ENCODE results near the gene HMX2. TPM values are rescaled to one million over a fixed set of nuclear protein-coding genes. Genes with fewer than 3 reads are reported as not detected.

HMX2 gene, protein sequence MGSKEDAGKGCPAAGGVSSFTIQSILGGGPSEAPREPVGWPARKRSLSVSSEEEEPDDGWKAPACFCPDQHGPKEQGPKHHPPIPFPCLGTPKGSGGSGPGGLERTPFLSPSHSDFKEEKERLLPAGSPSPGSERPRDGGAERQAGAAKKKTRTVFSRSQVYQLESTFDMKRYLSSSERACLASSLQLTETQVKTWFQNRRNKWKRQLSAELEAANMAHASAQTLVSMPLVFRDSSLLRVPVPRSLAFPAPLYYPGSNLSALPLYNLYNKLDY
- total RNA-seq (2014; rRNA removed) (not detected in 2 replicates), Bru-seq, nascent RNA (not detected), BruChase-seq, experiment 1, labeled RNA remaining after a 6-hour chase (percentile 15 among the genes with signal in this experiment), BruChase-seq, experiment 2, labeled RNA remaining after a 2-hour chase (not detected)
- long read RNA-seq, result 0 reads

DNA sequence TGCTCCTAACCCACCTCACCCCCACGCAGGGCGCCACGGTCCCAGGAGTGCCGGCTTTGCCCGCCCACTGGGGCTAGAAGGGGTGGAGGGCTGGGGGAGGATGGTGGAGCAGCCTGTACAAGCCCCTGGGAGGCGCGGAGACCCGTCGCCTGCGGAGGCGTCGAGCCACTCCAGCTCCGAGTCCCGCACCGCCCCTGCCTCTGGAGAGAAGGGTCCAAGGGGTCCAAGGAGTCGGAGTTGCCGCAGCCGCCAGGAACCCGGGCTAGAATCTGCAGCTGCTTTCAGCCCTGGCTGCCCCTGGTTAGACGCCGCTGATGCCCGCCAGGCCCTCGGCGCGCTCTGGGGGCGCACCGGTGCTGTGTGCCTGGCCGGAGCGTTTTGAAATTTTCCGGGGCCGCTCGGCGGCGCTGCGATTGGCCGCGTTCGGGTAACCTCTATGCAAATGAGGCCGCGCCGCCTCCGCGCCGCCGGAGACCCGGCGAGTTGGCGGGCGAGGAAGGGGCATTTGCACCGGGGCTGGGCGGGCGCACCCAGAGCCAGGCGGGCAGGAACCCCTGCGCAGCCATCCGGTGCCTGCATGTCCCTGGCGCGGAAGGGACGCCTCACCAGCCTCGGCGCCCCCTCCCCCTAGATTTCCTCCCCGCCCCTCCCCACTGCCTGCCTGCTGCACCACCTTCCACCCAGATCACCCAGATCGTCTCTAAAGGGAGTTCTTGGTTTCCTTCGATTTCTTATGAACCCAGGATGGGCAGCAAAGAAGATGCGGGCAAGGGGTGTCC, at the start of gene HMX2:
Gene HMX2, plus strand, starts transcription at position 502 of the 779 bp plus-strand sequence. Its CDS starts 243 bp downstream, at position 745.
- Histone ChIP-seq H4K20me1 (ENCODE audit: low read length) (no peaks in the 10 kb centered on the region), H2AFZ (ENCODE audit: low read length) (no peak within 1 kb of the TSS), H3K4me1 (ENCODE audit: insufficient read depth, low read length) (0 out of 2 replicates have a peak, but pooled peaks cover 6% of the 10 kb centered on the region), H3K9me2 (replicated peaks; ENCODE audit: low read length) (no peaks in the 10 kb centered on the region), H3K36me3 (ENCODE audit: low read depth, low read length) (no peaks in the 10 kb centered on the region), H3K4me2 (ENCODE audit: low read length) (no peak within 1 kb of the TSS), H3K79me2 (ENCODE audit: low read length) (no peaks in the 10 kb centered on the region), H3K27me3 (ENCODE audit: low read length) (no peaks in the 10 kb centered on the region), H3K4me3 (ENCODE audit: low read length) (no peak within 1 kb of the TSS), H3K9me3 (ENCODE audit: low read length) (no peaks in the 10 kb centered on the region), H3K27ac (ENCODE audit: low read length) (no peak within 1 kb of the TSS), H3F3A (ENCODE audit: low read length, unreplicated experiment) (no peaks in the 10 kb centered on the region), H3K9ac (ENCODE audit: low read length) (no peak within 1 kb of the TSS)
- intact Hi-C loops (cut with micrococcal nuclease), result no loop called here
- TF ChIP-seq EZH2 (IDR thresholded peaks at IDR 0.05; ENCODE audit: low read length, unreplicated experiment) (no peak), EZH2phosphoT487 (IDR thresholded peaks at IDR 0.05; ENCODE audit: borderline replicate concordance, low read length) (no peak)
- TF ChIP-seq, protein P1, sequence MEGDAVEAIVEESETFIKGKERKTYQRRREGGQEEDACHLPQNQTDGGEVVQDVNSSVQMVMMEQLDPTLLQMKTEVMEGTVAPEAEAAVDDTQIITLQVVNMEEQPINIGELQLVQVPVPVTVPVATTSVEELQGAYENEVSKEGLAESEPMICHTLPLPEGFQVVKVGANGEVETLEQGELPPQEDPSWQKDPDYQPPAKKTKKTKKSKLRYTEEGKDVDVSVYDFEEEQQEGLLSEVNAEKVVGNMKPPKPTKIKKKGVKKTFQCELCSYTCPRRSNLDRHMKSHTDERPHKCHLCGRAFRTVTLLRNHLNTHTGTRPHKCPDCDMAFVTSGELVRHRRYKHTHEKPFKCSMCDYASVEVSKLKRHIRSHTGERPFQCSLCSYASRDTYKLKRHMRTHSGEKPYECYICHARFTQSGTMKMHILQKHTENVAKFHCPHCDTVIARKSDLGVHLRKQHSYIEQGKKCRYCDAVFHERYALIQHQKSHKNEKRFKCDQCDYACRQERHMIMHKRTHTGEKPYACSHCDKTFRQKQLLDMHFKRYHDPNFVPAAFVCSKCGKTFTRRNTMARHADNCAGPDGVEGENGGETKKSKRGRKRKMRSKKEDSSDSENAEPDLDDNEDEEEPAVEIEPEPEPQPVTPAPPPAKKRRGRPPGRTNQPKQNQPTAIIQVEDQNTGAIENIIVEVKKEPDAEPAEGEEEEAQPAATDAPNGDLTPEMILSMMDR (conservative IDR thresholded peaks at IDR 0.05; ENCODE audit: low read depth, low read length), result no peak
- CTCF ChIA-PET, result no interaction called here
- POLR2A ChIA-PET (ENCODE audit: unreplicated experiment), result no interaction called here
- no peak for ATAC-seq
- DNase-seq, result no peak
- no TSS peak for BruUV-seq (replicated peaks)

DNA sequence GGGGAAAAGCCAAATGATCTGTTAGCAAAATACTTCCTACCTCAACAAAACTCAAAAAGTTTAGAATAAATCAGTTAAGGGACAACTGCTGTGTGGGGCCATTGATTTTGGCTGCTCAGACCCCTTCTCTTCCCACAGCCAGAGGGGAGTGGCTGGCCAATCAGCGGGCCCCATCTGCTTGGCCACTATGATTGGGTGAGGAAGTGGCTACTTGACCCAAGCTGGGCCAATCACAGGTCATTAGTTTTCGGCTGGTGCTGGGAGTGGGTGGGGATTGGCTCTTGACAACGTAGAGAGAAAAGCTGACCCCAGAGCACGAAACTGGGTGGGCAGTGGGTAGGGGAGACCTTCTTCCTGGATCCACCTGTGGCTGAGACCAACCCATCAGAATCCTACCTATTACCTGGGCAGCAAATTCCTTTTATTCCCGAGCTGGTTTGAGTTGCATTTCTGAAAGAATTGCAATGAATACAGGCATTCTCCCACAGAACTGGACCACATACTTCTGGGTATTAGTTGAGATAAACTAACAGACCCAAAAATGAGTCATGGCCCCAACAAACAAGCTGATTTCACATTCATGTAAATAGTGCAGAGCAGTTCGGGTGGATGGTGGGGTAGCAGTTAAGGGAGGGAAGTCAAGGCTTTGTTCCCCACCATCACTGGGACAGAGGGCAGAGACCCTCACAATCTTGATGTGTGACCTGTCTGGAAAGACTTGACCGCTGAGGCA, 47.7 kb upstream of the HMX2 start:
- no peak overlapping the region for H3K27ac ChIP-seq (ENCODE audit: low read length)
- CTCF ChIA-PET, result no interaction called here
- intact Hi-C loops (cut with micrococcal nuclease), result no loop called here
- no peak overlapping the region for H3K9ac ChIP-seq (ENCODE audit: low read length)
- H2AFZ ChIP-seq (ENCODE audit: low read length), result no peak overlapping the region
- BruUV-seq (replicated peaks), result no TSS peak
- H3K79me2 ChIP-seq (ENCODE audit: low read length), result no peaks in the 10 kb centered on the region
- no peaks in the 10 kb centered on the region for H3K9me3 ChIP-seq (ENCODE audit: low read length)
- TF ChIP-seq, protein P1 (conservative IDR thresholded peaks at IDR 0.05; ENCODE audit: low read depth, low read length), result no peak
- TF ChIP-seq EZH2 (IDR thresholded peaks at IDR 0.05; ENCODE audit: low read length, unreplicated experiment), result no peak
- no peak for TF ChIP-seq EZH2phosphoT487 (IDR thresholded peaks at IDR 0.05; ENCODE audit: borderline replicate concordance, low read length)
- H3K4me3 ChIP-seq (ENCODE audit: low read length), result no peak overlapping the region
- H4K20me1 ChIP-seq (ENCODE audit: low read length), result no peaks in the 10 kb centered on the region
- POLR2A ChIA-PET (ENCODE audit: unreplicated experiment), result no interaction called here
- H3K27me3 ChIP-seq (ENCODE audit: low read length), result no peaks in the 10 kb centered on the region; the same call in 1 of the 2 replicates
- no peak overlapping the region for H3K4me2 ChIP-seq (ENCODE audit: low read length)
- DNase-seq (peak; percentile 54), ATAC-seq (peak; percentile 20; the same call in 1 of the 2 replicates)
- no peaks in the 10 kb centered on the region for H3K9me2 ChIP-seq (replicated peaks; ENCODE audit: low read length)
- H3K36me3 ChIP-seq (ENCODE audit: low read depth, low read length), result no peaks in the 10 kb centered on the region
- H3K4me1 ChIP-seq (ENCODE audit: insufficient read depth, low read length), result peaks cover 11% of the 10 kb centered on the region
- H3F3A ChIP-seq (ENCODE audit: low read length, unreplicated experiment), result no peaks in the 10 kb centered on the region
